Measurements from ENCODE around the gene CHRNA3. TPM values are rescaled to one million over a fixed set of nuclear protein-coding genes. Genes with fewer than 3 reads are reported as not detected.

The CHRNA3 gene
- total RNA-seq, 1 experiment from 2014 or later: not detected

DNA sequence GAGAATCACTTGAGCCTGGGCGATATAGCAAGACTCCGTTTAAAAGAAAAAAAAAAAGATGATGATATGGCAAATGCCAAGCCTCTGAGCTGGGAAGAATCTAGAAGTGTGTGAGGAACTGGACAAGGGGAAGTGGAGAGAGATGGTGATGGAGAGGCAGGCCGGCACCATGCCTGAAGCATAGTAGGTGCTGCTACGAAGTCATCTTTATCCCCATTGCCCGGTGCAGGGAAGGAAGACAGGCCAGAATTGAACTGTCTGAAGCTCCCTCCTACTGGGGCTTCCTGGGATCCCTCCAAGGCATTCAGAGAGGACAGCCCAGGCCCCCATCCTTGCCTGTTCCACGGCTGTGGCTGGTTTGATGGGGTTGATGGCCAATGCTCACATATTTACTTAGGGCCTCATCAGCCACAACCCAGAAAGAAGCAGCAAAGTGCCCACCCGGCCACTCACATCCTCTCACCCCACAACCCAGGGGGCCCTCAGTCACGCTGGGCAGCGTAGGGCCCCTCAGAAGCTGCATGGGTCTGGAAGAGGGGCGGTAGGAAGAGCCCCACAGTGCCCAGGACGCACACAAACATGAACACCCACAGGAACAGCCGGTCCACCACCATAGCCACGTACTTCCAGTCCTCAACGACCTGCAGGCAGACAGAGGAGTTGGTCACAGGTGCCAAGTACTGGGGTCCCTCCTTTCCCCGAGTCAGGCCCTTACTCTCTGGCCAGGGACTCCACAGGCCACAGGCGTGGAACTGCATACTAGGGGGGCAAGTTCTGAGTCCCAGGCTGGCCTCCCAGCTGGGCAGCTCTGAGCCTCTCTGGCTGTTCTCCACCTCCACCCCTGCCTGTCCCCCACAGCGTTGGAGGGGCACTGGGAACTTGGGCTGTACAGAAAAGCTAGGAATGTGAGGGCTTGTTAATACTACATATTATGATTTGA is 4.1 kb upstream of the CHRNA3 start:
- TF ChIP-seq EZH2phosphoT487 (IDR thresholded peaks at IDR 0.05; ENCODE audit: borderline replicate concordance) (no peak), POLR2A (IDR thresholded peaks at IDR 0.05; ENCODE audit: borderline replicate concordance, extremely low read depth, insufficient read depth, insufficient read length) (no peak), RAD21 (IDR thresholded peaks at IDR 0.05; ENCODE audit: low read depth) (no peak), FOSL1 (IDR thresholded peaks at IDR 0.05; ENCODE audit: low read depth) (no peak), POLR2AphosphoS5 (IDR thresholded peaks at IDR 0.05; ENCODE audit: low read depth, low read length) (no peak), ELF1 (IDR thresholded peaks at IDR 0.05; ENCODE audit: borderline replicate concordance, low read depth) (no peak), YY1 (IDR thresholded peaks at IDR 0.05; ENCODE audit: extremely low read depth, insufficient replicate concordance, low read depth, low read length) (no peak), EZH2 (IDR thresholded peaks at IDR 0.05) (no peak), SIN3A (IDR thresholded peaks at IDR 0.05; ENCODE audit: low read depth) (no peak), ZFX (IDR thresholded peaks at IDR 0.05) (no peak), ZNF274 (IDR thresholded peaks at IDR 0.05; ENCODE audit: low read depth, low read length) (no peak), CBX3 (IDR thresholded peaks at IDR 0.05; ENCODE audit: low read depth) (no peak)
- TF ChIP-seq, protein P1, sequence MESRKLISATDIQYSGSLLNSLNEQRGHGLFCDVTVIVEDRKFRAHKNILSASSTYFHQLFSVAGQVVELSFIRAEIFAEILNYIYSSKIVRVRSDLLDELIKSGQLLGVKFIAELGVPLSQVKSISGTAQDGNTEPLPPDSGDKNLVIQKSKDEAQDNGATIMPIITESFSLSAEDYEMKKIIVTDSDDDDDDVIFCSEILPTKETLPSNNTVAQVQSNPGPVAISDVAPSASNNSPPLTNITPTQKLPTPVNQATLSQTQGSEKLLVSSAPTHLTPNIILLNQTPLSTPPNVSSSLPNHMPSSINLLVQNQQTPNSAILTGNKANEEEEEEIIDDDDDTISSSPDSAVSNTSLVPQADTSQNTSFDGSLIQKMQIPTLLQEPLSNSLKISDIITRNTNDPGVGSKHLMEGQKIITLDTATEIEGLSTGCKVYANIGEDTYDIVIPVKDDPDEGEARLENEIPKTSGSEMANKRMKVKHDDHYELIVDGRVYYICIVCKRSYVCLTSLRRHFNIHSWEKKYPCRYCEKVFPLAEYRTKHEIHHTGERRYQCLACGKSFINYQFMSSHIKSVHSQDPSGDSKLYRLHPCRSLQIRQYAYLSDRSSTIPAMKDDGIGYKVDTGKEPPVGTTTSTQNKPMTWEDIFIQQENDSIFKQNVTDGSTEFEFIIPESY (IDR thresholded peaks at IDR 0.05; ENCODE audit: extremely low read depth, insufficient replicate concordance, low read length): no peak
- TF ChIP-seq, protein P2, sequence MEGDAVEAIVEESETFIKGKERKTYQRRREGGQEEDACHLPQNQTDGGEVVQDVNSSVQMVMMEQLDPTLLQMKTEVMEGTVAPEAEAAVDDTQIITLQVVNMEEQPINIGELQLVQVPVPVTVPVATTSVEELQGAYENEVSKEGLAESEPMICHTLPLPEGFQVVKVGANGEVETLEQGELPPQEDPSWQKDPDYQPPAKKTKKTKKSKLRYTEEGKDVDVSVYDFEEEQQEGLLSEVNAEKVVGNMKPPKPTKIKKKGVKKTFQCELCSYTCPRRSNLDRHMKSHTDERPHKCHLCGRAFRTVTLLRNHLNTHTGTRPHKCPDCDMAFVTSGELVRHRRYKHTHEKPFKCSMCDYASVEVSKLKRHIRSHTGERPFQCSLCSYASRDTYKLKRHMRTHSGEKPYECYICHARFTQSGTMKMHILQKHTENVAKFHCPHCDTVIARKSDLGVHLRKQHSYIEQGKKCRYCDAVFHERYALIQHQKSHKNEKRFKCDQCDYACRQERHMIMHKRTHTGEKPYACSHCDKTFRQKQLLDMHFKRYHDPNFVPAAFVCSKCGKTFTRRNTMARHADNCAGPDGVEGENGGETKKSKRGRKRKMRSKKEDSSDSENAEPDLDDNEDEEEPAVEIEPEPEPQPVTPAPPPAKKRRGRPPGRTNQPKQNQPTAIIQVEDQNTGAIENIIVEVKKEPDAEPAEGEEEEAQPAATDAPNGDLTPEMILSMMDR (IDR thresholded peaks at IDR 0.05 in 2 of 3, conservative IDR thresholded peaks at IDR 0.05 in 1 of 3; ENCODE audit: borderline replicate concordance in 1 of 3, insufficient read depth in 1 of 3, low read depth in 2 of 3, low read length in 2 of 3): no peak
- no peaks in the 10 kb centered on the region for H3K27me3 ChIP-seq (ENCODE audit: insufficient read depth, low read length)

More for the DNA sequence above, 4.1 kb upstream of the CHRNA3 start:
- Histone ChIP-seq H3K79me2 (ENCODE audit: insufficient read depth, low read length) (no peaks in the 10 kb centered on the region), H3K36me3 (ENCODE audit: control insufficient read depth in 1 of 2, insufficient read depth in 2 of 2, low read length in 2 of 2) (no peaks in the 10 kb centered on the region), H2AFZ (ENCODE audit: low read depth, low read length, poor library complexity, severe bottlenecking) (no peak overlapping the region), H3K4me3 (replicated peaks in 1 of 2; ENCODE audit: low read depth in 1 of 2, low read length in 2 of 2) (no peak overlapping the region), H4K20me1 (ENCODE audit: insufficient read depth) (no peaks in the 10 kb centered on the region), H3K9ac (ENCODE audit: low read length) (no peak overlapping the region), H3K4me1 (ENCODE audit: control insufficient read depth in 1 of 2, insufficient read depth in 2 of 2, low read length in 2 of 2) (no peaks in the 10 kb centered on the region), H3K4me2 (ENCODE audit: low read length) (no peak overlapping the region), H3K27ac (ENCODE audit: low read depth, low read length) (no peak overlapping the region), H3K9me2 (ENCODE audit: insufficient read depth) (no peaks in the 10 kb centered on the region), H3K9me3 (ENCODE audit: control insufficient read depth in 1 of 2, insufficient read depth in 1 of 2, low read depth in 1 of 2, low read length in 2 of 2) (no peaks in the 10 kb centered on the region)
- ChIA-PET CTCF (interaction anchor here (0.9 to 1.2 kb wide), 2 partner anchors 13 to 116 kb away, joined by 3 read pairs; no protein-coding TSS in a partner anchor), RAD21 (ENCODE audit: low non-redundant PET in 1 of 2, low total read pairs in 2 of 2, uncharacterized antibody in 2 of 2, unreplicated experiment in 2 of 2) (no interaction called here), POLR2A (no interaction called here)
- no peak for ATAC-seq
- DNase-seq (ENCODE audit: low read depth, low spot score): no peak
- BruUV-seq (replicated peaks): no TSS peak
- intact Hi-C loops (cut with micrococcal nuclease): no loop called here

Data from HCT116 (cell line).